IMR-90 (cell line): Measurements from ENCODE around the gene CD248.

Experiments used
- BHLHE40 ChIP-seq: fragments of 150-350 bp; IDR thresholded peaks from 2 replicates; pipeline ENCODE4 v1.6.1; 2016; ENCODE audit warnings: mild to moderate bottlenecking, low read depth, low read length
- CEBPB ChIP-seq: IDR thresholded peaks from 2 replicates; pipeline ENCODE4 v1.6.1; 2012; ENCODE audit warnings: low read depth, low read length, improper control_type of control experiment
- CHD1 ChIP-seq: IDR thresholded peaks from 2 replicates; pipeline ENCODE4 v1.6.1; 2012; ENCODE audit warnings: low read depth, low read length, improper control_type of control experiment
- CTCF ChIP-seq: conservative IDR thresholded peaks from 2 replicates; pipeline ENCODE4 v1.5.1; 2012; ENCODE audit warnings: mild to moderate bottlenecking, low read depth, low read length, improper control_type of control experiment
- NFE2L2 ChIP-seq: fragments of 150-350 bp; IDR thresholded peaks from 2 replicates; pipeline ENCODE4 v1.6.1; 2016; ENCODE audit warnings: low read depth, mild to moderate bottlenecking, low read length
- POLR2A ChIP-seq: IDR thresholded peaks from 2 replicates; pipeline ENCODE4 v1.6.1; 2012; ENCODE audit warnings: mild to moderate bottlenecking, low read depth, low read length
- RAD21 ChIP-seq: IDR thresholded peaks from 2 replicates; pipeline ENCODE4 v1.6.1; 2012; ENCODE audit warnings: low read length, improper control_type of control experiment
- RCOR1 ChIP-seq: IDR thresholded peaks from 2 replicates; pipeline ENCODE4 v1.6.1; 2012; ENCODE audit warnings: mild to moderate bottlenecking, low read length, improper control_type of control experiment; ENCODE audit not compliant: insufficient replicate concordance
- RFX5 ChIP-seq: IDR thresholded peaks from 2 replicates; pipeline ENCODE4 v1.8.0; 2012; ENCODE audit warnings: low read depth, mild to moderate bottlenecking, low read length, moderate library complexity
- SMC3 ChIP-seq: fragments of 150-350 bp; IDR thresholded peaks from 2 replicates; pipeline ENCODE4 v1.6.1; 2016; ENCODE audit warnings: low read depth, mild to moderate bottlenecking, antibody characterized with exemption, low read length, moderate library complexity

- TF ChIP-seq CTCF (no peak), SMC3 (no peak), RFX5 (no peak), CHD1 (no peak), RAD21 (no peak), BHLHE40 (no peak), POLR2A (no peak), CEBPB (no peak), RCOR1 (no peak), NFE2L2 (no peak)
Observed at GRCh38 chr11:66281001-66281400, 35.8 kb downstream of the CD248 start.
